Thoracic aorta (tissue), 2 donors: Measurements from ENCODE around the gene MAP3K3. TPM values are rescaled to one million over a fixed set of nuclear protein-coding genes. Genes with fewer than 3 reads are reported as not detected.

Experiments
- ATAC-seq: fragments of 150-250 bp; one replicate; pipeline ENCODE4 v1.8.0; 2017; ENCODE audit warnings: low read depth; ENCODE audit not compliant: insufficient number of reproducible peaks, low FRiP score
- DNase-seq: peaks from one replicate; pipeline ENCODE4 v3.0.0-alpha.2; 2020; ENCODE audit warnings: low spot score
- H3K27ac ChIP-seq, 2 donors: fragments of 200-600 bp; sonication (generic); 1 replicate in 1 of 2; 2 replicates in 1 of 2; pipeline ENCODE4 v1.5.1; 2016; ENCODE audit warnings: mild to moderate bottlenecking in 2 of 2, moderate library complexity in 2 of 2
- H3K27me3 ChIP-seq: fragments of 200-600 bp; sonication (generic); replicated peaks from 2 replicates; pipeline ENCODE4 v1.6.0; 2016; ENCODE audit warnings: mild to moderate bottlenecking; ENCODE audit not compliant: insufficient read depth
- H3K36me3 ChIP-seq: fragments of 200-600 bp; sonication (generic); one replicate; pipeline ENCODE4 v1.5.1; 2016
- H3K4me1 ChIP-seq, 2 donors: fragments of 200-600 bp; sonication (generic); 1 replicate in 1 of 2; 2 replicates in 1 of 2; pipeline versions ENCODE4 v1.5.1 to v1.6.0; 2016; ENCODE audit warnings: low read depth in 2 of 2, mild to moderate bottlenecking in 1 of 2; ENCODE audit not compliant: control insufficient read depth in 1 of 2
- H3K4me3 ChIP-seq: fragments of 200-600 bp; sonication (generic); 2 replicates; pipeline ENCODE4 v1.5.1; 2016; ENCODE audit warnings: mild to moderate bottlenecking
- H3K9me3 ChIP-seq: fragments of 200-600 bp; sonication (generic); 2 replicates; pipeline ENCODE4 v1.5.1; 2016
- total RNA-seq, 2 donors: library from RNA; depleted of rRNA; stranded (reverse); fragments of >200 nt; gene quantifications; one replicate each; pipeline versions ENCODE4 v1.1.0 to v1.2.3, GENCODE V29; 2016
- TF ChIP-seq, protein P1 (sequence below): fragments of 200-600 bp; sonication (generic); IDR thresholded peaks from one replicate; pipeline ENCODE4 v1.5.1; 2019; ENCODE audit warnings: antibody characterized with exemption

The MAP3K3 gene
- total RNA-seq, 2 donors from 2014 or later = 85.3 to 102 TPM

- no peak for DNase-seq
- ATAC-seq = no peak
- TF ChIP-seq, protein P1, sequence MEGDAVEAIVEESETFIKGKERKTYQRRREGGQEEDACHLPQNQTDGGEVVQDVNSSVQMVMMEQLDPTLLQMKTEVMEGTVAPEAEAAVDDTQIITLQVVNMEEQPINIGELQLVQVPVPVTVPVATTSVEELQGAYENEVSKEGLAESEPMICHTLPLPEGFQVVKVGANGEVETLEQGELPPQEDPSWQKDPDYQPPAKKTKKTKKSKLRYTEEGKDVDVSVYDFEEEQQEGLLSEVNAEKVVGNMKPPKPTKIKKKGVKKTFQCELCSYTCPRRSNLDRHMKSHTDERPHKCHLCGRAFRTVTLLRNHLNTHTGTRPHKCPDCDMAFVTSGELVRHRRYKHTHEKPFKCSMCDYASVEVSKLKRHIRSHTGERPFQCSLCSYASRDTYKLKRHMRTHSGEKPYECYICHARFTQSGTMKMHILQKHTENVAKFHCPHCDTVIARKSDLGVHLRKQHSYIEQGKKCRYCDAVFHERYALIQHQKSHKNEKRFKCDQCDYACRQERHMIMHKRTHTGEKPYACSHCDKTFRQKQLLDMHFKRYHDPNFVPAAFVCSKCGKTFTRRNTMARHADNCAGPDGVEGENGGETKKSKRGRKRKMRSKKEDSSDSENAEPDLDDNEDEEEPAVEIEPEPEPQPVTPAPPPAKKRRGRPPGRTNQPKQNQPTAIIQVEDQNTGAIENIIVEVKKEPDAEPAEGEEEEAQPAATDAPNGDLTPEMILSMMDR = no peak
- Histone ChIP-seq H3K27ac (no peak overlapping the region), H3K36me3 (peaks cover 26% of the 10 kb centered on the region), H3K9me3 (no peaks in the 10 kb centered on the region), H3K4me1 (no peaks in the 10 kb centered on the region), H3K4me3 (no peak overlapping the region), H3K27me3 (no peaks in the 10 kb centered on the region)
These were observed 12.2 kb upstream of the MAP3K3 start for GRCh38 chr17:63609816-63610573.

DNA sequence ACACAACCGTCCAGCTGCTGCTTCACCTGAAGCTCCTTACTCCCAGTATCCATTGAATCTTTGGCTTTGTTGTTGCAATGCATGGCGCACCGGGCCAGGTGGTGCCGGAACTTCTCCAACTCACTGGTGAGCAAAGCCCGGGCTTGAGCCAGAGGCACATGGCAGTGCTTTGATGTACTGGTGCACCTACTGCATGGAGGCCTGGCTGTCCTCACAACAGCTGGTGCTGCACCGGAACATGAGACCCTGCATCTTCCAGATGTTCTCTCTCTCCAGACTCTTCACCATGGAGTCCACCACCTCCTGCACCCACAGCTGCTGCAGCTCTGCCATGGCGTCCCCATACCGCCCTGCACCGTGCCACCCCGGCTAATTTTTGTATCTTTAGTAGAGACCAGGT lies 11.4 kb upstream of the MAP3K3 start:
- Histone ChIP-seq H3K27ac (no peak overlapping the region), H3K36me3 (peaks cover 18% of the 10 kb centered on the region), H3K27me3 (no peaks in the 10 kb centered on the region), H3K4me1 (no peaks in the 10 kb centered on the region), H3K9me3 (no peaks in the 10 kb centered on the region), H3K4me3 (no peak overlapping the region)
- ATAC-seq = no peak
- TF ChIP-seq, protein P1 = no peak
- DNase-seq = no peak

GRCh38 chr17:63611354-63611753 lies 10.9 kb upstream of the MAP3K3 start:
- peaks cover 14% of the 10 kb centered on the region for H3K36me3 ChIP-seq
- no peak overlapping the region for H3K4me3 ChIP-seq
- no peaks in the 10 kb centered on the region for H3K27me3 ChIP-seq
- DNase-seq (no peak), ATAC-seq (no peak)
- TF ChIP-seq, protein P1 = no peak
- H3K4me1 ChIP-seq = no peaks in the 10 kb centered on the region
- no peaks in the 10 kb centered on the region for H3K9me3 ChIP-seq
- H3K27ac ChIP-seq = no peak overlapping the region

DNA sequence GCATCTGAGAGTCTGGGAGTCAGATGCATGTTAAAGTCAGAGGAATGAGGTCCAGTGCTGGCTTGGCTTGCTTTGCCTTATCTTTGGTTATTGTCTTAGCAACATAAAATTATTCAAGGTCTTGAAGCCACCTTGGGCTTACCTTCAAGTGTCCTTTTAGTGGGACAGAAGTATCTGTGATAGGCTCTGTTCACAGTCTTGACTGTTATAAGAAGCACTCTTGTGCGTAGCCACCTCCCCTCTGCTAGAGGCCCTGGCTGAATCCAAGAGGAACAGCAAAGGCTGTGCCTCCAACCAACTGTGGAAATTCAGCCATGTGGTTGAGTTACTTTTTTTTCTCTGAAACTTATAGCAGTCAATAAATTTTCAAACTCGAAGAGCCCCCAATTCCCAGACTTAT lies 8.6 kb upstream of the MAP3K3 start:
- H3K27me3 ChIP-seq = no peaks in the 10 kb centered on the region
- ATAC-seq (no peak), DNase-seq (no peak)
- no peak overlapping the region for H3K27ac ChIP-seq
- H3K36me3 ChIP-seq = no peaks in the 10 kb centered on the region
- H3K4me1 ChIP-seq = no peaks in the 10 kb centered on the region
- no peak overlapping the region for H3K4me3 ChIP-seq
- TF ChIP-seq, protein P1 = no peak
- no peaks in the 10 kb centered on the region for H3K9me3 ChIP-seq

DNA sequence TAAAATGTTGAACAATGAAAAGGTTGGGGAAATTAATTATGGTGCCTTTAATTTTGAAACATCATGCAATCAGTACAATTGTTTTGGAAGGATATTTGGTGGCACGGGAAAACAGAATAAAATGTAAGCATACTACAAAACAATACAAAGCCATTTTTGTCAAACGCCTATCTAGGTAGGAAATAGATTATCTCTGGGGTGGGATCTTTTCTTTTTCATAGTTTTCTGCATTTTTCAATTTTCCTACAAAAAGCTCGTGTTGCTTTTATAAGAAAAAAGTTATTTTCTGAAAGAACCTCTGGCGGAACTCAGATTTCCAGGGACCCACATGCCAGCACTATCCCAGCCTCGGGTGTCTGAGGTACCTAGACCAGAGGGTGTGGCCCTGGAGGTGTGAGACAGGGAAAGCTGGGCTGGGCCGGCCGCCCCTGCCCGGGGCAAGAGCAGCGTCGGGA lies 961 bp upstream of the MAP3K3 start:
- Histone ChIP-seq H3K27ac (peak overlapping the region; percentile 77 to 88), H3K9me3 (no peaks in the 10 kb centered on the region), H3K36me3 (no peaks in the 10 kb centered on the region), H3K4me3 (peak overlapping the region; percentile 89), H3K4me1 (peaks cover 26 to 34% of the 10 kb centered on the region in 2 donors), H3K27me3 (no peaks in the 10 kb centered on the region)
- ATAC-seq (no peak), DNase-seq (no peak)
- TF ChIP-seq, protein P1 = no peak
